ENCODE measurements around the gene LILRA2. TPM values are rescaled to one million over a fixed set of nuclear protein-coding genes. Genes with fewer than 3 reads are reported as not detected.
"Not testable (repeated sequence)": the region's sequence is repeated elsewhere in the genome, so short reads cannot be mapped to it uniquely, and the experiment has no call there.

The LILRA2 gene
- total and polyA plus RNA-seq, 2 of the 13 experiments (the other 11 are each of a cell fraction or from before 2014, with no cell fraction given): 0.53 TPM; not detected in 1

DNA sequence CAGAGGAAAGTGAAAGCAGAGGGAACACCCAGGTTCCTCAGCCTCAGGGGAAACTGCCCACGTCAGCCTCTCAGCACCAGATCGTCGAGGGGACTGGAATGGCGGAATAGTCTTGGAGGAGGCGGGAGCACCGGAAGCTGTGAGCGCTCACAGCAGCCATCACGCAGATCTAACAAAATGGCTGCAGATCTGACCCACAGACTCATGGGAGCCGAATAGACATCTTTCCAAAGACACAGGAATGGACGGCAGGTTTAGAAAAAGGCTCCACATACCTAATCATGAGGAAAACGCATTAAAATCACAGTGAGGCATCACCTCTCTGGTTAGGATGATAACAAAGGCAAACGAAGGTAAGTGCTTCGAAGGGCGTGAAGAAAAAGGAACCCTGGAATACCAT is 11.8 kb upstream of the LILRA2 start:
- H3K27ac ChIP-seq (ENCODE audit: extremely low read length, insufficient read depth, low read length): no peak overlapping the region
- no peak overlapping the region for H3K9ac ChIP-seq (ENCODE audit: insufficient read depth, low read depth, low read length)
- H3K4me1 ChIP-seq (ENCODE audit: insufficient read depth, low read length): no peaks in the 10 kb centered on the region
- no TSS peak for BruUV-seq (replicated peaks)
- ATAC-seq (no peak), FAIRE-seq (no peak), DNase-seq (ENCODE audit: low spot score) (no peak)
- in situ Hi-C loops (cut with HindIII; ENCODE audit: extremely low pct_ligation_motif_present, low pct_unique_long_range_greater_than_20kb): no loop called here
- CTCF ChIA-PET (ENCODE audit: low intra/inter-chr PET ratio, low total read pairs): no interaction called here
- H3K36me3 ChIP-seq (replicated peaks in 1 of 2; ENCODE audit: control insufficient read depth in 1 of 2, insufficient read depth in 2 of 2, low read length in 2 of 2): no peaks in the 10 kb centered on the region
- H4K20me1 ChIP-seq (ENCODE audit: insufficient read depth, low read length): no peaks in the 10 kb centered on the region
- no peaks in the 10 kb centered on the region for H3K9me3 ChIP-seq (ENCODE audit: low read length)
- POLR2A ChIA-PET: no interaction called here
- TF ChIP-seq, protein P1, sequence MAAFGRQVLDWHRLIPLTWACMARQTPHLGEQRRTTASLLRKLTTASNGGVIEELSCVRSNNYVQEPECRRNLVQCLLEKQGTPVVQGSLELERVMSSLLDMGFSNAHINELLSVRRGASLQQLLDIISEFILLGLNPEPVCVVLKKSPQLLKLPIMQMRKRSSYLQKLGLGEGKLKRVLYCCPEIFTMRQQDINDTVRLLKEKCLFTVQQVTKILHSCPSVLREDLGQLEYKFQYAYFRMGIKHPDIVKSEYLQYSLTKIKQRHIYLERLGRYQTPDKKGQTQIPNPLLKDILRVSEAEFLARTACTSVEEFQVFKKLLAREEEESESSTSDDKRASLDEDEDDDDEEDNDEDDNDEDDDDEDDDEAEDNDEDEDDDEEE (CRISPR knock-in tag; IDR thresholded peaks at IDR 0.05): no peak
- TF ChIP-seq ZNF773 (CRISPR knock-in tag; IDR thresholded peaks at IDR 0.05; ENCODE audit: borderline replicate concordance): no peak
- no peak for TF ChIP-seq ARHGAP35 (CRISPR knock-in tag; IDR thresholded peaks at IDR 0.05; ENCODE audit: borderline replicate concordance)
- TF ChIP-seq ZSCAN20 (CRISPR knock-in tag; IDR thresholded peaks at IDR 0.05; ENCODE audit: borderline replicate concordance): no peak
- TF ChIP-seq, protein P2, sequence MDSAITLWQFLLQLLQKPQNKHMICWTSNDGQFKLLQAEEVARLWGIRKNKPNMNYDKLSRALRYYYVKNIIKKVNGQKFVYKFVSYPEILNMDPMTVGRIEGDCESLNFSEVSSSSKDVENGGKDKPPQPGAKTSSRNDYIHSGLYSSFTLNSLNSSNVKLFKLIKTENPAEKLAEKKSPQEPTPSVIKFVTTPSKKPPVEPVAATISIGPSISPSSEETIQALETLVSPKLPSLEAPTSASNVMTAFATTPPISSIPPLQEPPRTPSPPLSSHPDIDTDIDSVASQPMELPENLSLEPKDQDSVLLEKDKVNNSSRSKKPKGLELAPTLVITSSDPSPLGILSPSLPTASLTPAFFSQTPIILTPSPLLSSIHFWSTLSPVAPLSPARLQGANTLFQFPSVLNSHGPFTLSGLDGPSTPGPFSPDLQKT (CRISPR knock-in tag; IDR thresholded peaks at IDR 0.05; ENCODE audit: borderline replicate concordance): no peak
- no peak for TF ChIP-seq HNF4G (IDR thresholded peaks at IDR 0.05; ENCODE audit: borderline replicate concordance, low read depth, low read length)
- no peak for TF ChIP-seq HNF4G (CRISPR knock-in tag; IDR thresholded peaks at IDR 0.05; ENCODE audit: borderline replicate concordance, low read depth)
- no peak for TF ChIP-seq IRX3 (CRISPR knock-in tag; IDR thresholded peaks at IDR 0.05; ENCODE audit: borderline replicate concordance, low read depth)
- TF ChIP-seq ZNF746 (CRISPR knock-in tag; IDR thresholded peaks at IDR 0.05): no peak
- TF ChIP-seq, protein P3, sequence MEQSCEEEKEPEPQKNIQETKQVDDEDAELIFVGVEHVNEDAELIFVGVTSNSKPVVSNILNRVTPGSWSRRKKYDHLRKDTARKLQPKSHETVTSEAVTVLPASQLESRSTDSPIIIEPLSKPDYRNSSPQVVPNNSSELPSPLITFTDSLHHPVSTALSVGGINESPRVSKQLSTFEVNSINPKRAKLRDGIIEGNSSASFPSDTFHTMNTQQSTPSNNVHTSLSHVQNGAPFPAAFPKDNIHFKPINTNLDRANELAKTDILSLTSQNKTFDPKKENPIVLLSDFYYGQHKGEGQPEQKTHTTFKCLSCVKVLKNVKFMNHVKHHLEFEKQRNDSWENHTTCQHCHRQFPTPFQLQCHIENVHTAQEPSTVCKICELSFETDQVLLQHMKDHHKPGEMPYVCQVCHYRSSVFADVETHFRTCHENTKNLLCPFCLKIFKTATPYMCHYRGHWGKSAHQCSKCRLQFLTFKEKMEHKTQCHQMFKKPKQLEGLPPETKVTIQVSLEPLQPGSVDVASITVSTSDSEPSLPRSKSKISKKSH (CRISPR knock-in tag; IDR thresholded peaks at IDR 0.05; ENCODE audit: borderline replicate concordance): no peak
- TF ChIP-seq MXI1 (IDR thresholded peaks at IDR 0.05; ENCODE audit: borderline replicate concordance, low read depth, low read length): no peak
- H3K4me3 ChIP-seq (replicated peaks in 1 of 3; ENCODE audit: insufficient read depth in 1 of 3, low read depth in 2 of 3, low read length in 3 of 3): peak overlapping the region in 1 of 3 experiments; percentile 16; a peak in 1 of 6 replicates
- H2AFZ ChIP-seq (ENCODE audit: low read length): no peak overlapping the region
- no peaks in the 10 kb centered on the region for H3K79me2 ChIP-seq (ENCODE audit: insufficient read depth, low read length)
- H3K4me2 ChIP-seq (ENCODE audit: low read depth, low read length): peak overlapping the region; percentile 42
- intact Hi-C loops (cut with micrococcal nuclease; ENCODE audit: unreplicated experiment): no loop called here
- H3K27me3 ChIP-seq (ENCODE audit: control insufficient read depth in 1 of 2, insufficient read depth in 2 of 2, low read length in 2 of 2): no peaks in the 10 kb centered on the region; a peak in 1 of 5 replicates
- 30% methylated on average over 11 of the region's 14 CpGs for WGBS (ENCODE audit: low lambda C conversion rate)

DNA sequence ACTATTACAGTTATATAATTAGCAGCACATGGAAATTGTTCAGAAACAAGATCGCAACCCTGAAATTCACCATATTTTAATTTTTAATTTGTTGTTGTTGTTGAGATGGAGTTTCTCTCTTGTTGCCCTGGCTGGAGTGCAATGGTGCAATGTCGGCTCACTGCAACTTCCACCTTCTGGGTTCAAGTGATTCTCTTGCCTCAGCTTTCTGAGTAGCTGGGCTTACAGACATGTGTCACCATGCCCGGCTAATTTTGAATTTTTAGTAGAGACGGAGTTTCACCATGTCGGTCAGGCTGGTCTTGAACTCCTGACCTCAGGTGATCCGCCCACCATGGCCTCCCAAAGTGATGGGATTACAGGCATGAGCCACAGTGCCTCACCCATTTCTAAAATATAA is 10.4 kb upstream of the LILRA2 start:
- H3K9me3 ChIP-seq (ENCODE audit: low read length); DNase-seq (ENCODE audit: low spot score); CTCF ChIA-PET (ENCODE audit: low intra/inter-chr PET ratio, low total read pairs); H3K36me3 ChIP-seq (replicated peaks in 1 of 2; ENCODE audit: control insufficient read depth in 1 of 2, insufficient read depth in 2 of 2, low read length in 2 of 2); H3K4me1 ChIP-seq (ENCODE audit: insufficient read depth, low read length); H3K27me3 ChIP-seq (ENCODE audit: control insufficient read depth in 1 of 2, insufficient read depth in 2 of 2, low read length in 2 of 2); H3K4me2 ChIP-seq (ENCODE audit: low read depth, low read length); BruUV-seq (replicated peaks); H3K4me3 ChIP-seq (replicated peaks in 1 of 3; ENCODE audit: insufficient read depth in 1 of 3, low read depth in 2 of 3, low read length in 3 of 3); H2AFZ ChIP-seq (ENCODE audit: low read length); H3K27ac ChIP-seq (ENCODE audit: extremely low read length, insufficient read depth, low read length); H3K9ac ChIP-seq (ENCODE audit: insufficient read depth, low read depth, low read length); H4K20me1 ChIP-seq (ENCODE audit: insufficient read depth, low read length); FAIRE-seq; in situ Hi-C loops (cut with HindIII; ENCODE audit: extremely low pct_ligation_motif_present, low pct_unique_long_range_greater_than_20kb); intact Hi-C loops (cut with micrococcal nuclease; ENCODE audit: unreplicated experiment); POLR2A ChIA-PET; H3K79me2 ChIP-seq (ENCODE audit: insufficient read depth, low read length); ATAC-seq: not testable (repeated sequence)
- WGBS (ENCODE audit: low lambda C conversion rate): 27% methylated on average over 6 of the region's 6 CpGs
